ENCODE measurements around the gene ANO2. TPM values are rescaled to one million over a fixed set of nuclear protein-coding genes. Genes with fewer than 3 reads are reported as not detected.
"Not testable (repeated sequence)": the region's sequence is repeated elsewhere in the genome, so short reads cannot be mapped to it uniquely, and the experiment has no call there.

Gene ANO2
- total RNA-seq, 1 donor from 2014 or later = 16.0 TPM

DNA sequence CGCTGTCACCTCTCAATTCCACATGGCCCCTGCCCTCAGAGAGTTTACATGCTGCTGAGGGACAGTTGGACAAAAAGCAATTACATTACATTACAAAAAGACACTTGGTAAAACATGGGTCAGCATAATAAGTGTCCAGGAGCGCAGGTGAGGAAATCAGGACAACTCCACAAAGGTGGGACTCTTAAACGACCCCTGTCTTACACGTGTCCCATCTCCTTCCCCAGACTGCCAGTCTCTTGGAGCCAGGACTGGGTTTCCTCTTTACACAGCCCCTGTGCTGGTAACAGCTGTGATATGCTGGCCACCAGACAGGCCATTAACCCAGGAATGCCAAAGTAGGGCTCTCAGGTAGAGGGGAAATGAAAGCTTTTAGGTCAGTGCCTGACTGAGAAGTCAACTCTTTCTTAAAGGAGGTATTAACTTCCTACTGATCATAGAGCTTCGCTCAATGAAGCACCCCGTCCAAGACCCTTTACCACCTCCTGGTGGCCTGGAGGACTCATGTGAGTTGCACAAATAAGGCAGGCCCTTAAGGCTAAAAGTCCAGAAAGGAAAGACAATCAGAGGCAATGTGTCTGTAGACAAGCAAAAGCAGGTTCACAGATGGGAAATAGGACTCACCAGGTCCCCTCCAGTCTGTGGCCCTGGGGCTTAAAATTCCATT lies 55.5 kb downstream of the ANO2 start:
- no peak for DNase-seq (ENCODE audit: low read depth in 2 of 2)

DNA sequence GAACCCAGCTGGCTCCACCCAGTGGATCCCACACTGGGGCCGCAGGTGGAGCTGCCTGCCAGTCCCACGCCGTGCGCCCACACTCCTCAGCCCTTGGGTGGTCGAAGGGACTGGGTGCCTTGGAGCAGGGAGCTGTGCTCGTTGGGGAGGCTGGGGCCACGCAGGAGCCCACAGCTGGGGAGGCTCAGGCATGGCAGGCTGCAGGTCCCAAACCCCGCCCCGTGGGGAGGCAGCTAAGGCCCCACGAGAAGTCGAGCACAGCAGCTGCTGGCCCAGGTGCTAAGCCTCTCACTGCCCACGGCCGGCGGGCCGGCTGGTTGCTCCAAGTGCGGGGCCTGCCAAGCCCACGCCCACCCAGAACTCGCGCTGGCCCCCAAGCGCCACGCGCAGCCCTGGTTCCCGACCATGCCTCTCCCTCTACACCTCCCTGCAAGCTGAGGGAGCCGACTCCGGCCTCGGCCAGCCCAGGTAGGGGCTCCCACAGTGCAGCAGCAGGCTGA lies 56.2 kb downstream of the ANO2 start:
- no peak for DNase-seq (ENCODE audit: low read depth in 2 of 2)

GRCh38 chr12:5887819-5888218 lies 57.2 kb downstream of the ANO2 start:
- DNase-seq (ENCODE audit: low read depth in 2 of 2) = not testable (repeated sequence)

DNA sequence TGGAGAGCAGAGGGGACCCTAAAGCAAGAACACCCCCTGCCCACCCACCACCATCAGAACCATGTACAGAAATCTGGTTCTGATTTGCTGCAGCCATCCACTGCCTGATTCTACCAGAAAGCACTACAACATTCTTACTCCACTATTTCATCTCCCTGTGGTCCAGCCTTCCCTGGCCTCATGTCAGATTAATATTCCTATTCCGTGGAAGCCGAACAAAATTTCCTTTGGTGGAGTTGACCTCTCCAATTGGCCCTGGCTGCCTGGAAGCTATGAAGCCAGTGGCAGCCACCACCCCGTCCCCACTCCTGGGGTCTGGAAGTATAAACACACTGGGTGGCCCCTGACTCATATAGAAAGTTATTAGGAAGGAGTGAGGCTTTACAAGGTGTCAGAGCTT lies 60.2 kb downstream of the ANO2 start:
- no peak for DNase-seq (ENCODE audit: low read depth in 2 of 2)

DNA sequence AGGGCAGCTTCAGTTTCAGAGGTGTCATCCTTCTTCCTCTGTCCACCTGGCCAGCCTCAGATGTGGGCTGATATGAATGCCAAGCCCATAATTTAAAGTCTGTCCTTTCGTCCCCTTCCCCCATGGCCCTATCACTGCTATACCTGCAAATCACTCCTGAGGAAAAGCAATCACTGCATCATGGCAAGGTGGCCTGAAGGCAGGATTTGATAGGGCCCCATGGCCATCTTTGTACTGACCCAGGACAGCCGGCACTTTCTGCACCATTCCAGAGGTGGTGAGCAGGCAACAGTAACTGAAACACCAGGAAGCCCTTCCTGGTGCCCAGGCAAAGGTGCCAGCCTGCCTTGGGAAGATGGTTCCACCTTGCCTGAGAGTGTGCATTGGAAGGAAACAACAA lies 60.8 kb downstream of the ANO2 start:
- no peak for DNase-seq (ENCODE audit: low read depth in 2 of 2)

DNA sequence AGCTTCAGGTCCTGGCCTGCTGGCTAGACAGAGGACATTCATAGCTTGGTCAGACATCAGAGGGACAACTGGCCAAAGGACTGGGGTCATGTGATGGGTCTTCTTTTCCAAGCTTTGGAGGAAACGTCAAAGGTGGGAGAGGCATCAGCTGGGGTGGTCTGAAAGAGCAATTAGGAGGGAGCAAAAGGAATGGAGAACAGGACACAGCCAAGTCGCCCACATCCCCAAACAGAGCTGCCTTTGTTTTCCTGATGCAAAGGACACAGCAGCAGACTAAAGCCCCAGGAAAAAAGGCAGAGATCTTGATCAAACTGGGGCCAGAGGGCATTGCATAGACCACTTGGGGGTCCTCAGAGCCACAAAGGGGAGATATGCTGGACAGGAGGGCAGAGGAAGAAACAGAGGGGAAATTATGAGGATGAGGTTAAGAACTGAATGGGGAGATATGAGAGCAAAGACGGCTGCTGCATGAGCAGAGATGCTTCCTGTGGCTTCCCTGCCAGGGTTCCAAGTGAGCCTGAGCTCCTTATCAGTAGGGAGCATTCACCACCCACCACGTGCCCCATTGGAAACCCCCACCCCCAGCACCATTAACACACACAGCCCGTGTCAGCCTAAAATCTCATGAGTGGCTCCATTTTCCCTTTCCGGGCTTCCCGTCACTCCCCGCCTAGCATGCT lies 62.4 kb downstream of the ANO2 start:
- no peak for DNase-seq (ENCODE audit: low read depth in 2 of 2)

- DNase-seq (ENCODE audit: low read depth in 2 of 2) = peak in 1 of 2 donors; percentile 23
Measured at GRCh38 chr12:5881666-5882065, 63.4 kb downstream of the ANO2 start.

- no peak for DNase-seq (ENCODE audit: low read depth in 2 of 2)
Measured at GRCh38 chr12:5881101-5881606, 63.9 kb downstream of the ANO2 start.

DNA sequence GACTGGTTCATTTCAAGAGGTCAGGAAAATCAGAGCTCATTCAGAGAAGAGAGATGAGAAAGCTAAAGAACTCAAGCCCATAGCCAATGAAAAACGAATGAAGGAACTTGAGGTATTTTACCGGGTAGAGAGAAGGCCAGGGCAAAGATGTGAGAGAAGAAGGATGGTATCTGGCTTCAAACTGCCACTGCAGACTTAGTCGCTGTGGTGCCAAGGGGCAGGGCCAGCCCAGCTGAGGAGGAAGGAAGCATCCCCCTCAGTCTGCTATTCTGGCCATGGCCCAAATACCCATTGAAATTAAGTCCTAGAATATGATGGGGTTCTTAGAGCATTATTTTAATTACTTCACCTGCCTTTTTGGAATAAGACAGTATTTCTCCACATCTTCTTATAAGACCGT lies 69.2 kb downstream of the ANO2 start:
- no peak for DNase-seq (ENCODE audit: low read depth in 2 of 2)

DNA sequence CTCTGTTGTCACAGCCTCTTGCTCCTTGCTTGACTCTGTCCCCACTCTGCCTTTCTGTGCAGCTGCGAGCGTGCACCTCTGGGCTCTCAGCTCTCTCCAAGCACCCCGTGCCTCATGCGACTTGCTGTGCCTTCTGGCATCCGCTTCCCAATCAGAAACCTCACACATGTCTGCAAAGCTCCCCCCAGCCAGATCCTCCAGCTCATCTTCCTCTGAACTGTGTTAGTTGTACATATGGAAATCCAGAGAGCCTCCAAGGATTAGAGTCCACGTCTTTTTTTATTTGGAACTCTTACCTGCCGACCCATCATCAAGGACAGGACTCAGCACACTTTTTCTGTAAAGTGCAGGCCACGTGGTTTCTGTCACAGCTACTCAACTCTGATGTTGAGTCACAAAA lies 70.5 kb downstream of the ANO2 start:
- DNase-seq (ENCODE audit: low read depth in 2 of 2) = no peak

GRCh38 chr12:5873281-5873919 lies 71.7 kb downstream of the ANO2 start:
- DNase-seq (ENCODE audit: low read depth in 2 of 2) = no peak

DNA sequence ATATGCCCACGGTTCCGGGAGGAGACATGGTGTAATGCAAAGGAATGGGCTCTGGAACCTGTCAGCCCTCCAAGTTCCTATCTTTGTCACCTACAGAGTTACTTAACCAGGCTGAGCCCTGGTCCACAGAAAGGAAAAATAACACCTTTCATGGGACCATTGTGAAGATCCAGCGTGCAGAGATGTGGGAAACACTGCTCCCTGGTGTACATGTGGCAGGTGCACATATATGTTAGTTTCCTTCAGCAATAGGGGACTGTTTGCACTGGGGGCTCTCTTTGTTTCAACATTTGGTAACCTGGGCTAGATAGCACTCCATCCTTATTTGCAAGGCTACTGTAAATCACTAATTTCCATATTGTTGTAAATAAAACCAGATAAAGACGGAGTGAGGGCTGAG lies 72.3 kb downstream of the ANO2 start:
- peak in 1 of 2 donors; percentile 16 for DNase-seq (ENCODE audit: low read depth in 2 of 2)

DNA sequence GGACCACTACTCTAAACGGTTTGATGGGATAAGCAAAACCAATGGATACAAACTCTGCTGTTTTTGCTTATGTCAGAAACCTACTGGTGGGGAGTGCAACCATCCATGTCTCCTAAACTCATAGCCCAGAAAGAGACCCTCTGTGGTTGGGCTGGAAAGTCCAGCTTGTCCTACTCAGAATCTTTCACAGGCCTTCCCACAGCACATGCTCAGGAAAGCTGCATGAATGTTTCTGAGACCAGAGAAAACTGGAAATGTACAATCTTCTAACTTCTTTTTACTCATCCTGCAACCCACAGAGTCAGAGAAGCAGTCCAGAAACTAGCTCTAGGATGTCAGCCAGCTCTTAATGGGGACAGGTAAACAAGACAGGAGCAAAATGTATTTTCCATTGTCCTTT lies 73.3 kb downstream of the ANO2 start:
- DNase-seq (ENCODE audit: low read depth in 2 of 2) = no peak

DNA sequence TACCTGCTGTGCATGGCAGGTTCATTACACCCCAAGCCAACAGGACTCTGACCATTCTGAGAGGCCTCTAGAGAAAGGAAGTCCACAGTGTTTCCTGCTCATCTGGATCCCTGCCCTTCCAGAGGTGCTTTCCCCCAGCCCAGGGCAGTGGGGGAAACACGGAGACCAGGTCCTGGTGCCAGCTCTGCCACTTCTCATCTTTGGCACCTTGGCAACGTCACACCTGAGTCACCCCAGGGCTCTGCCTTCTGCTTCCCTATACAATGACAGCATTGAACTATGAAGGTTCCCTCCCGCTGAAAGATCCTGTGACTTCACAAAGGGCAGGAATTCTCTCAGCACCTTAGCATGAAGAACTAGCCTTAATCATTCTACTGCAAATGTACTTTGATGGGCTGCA lies 74.9 kb downstream of the ANO2 start:
- peak in 1 of 2 donors; percentile 28 for DNase-seq (ENCODE audit: low read depth in 2 of 2)

GRCh38 chr12:5868625-5869295 lies 76.3 kb downstream of the ANO2 start:
- DNase-seq (ENCODE audit: low read depth in 2 of 2) = peak; percentile 71 to 94

DNA sequence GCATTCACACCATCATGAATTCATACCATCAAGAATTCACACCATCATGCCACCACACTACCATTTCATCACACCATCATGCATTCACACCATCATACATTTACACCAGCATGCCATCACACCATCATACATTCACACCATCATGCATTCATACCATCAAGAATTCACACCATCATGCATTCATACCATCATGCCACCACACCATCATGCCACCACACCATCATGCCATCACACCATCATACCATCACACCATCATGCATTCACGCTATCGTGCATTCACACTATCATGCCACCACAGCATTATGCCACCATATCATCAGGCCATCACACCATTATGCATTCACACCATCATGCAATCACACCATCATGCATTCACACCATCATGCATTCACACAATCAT lies 79.7 kb downstream of the ANO2 start:
- DNase-seq (ENCODE audit: low read depth in 2 of 2) = no peak

- no peak for DNase-seq (ENCODE audit: low read depth in 2 of 2)
Measured at GRCh38 chr12:5864972-5865371, 80.1 kb downstream of the ANO2 start.

GRCh38 chr12:5864301-5864700 lies 80.8 kb downstream of the ANO2 start:
- DNase-seq (ENCODE audit: low read depth in 2 of 2) = no peak

DNA sequence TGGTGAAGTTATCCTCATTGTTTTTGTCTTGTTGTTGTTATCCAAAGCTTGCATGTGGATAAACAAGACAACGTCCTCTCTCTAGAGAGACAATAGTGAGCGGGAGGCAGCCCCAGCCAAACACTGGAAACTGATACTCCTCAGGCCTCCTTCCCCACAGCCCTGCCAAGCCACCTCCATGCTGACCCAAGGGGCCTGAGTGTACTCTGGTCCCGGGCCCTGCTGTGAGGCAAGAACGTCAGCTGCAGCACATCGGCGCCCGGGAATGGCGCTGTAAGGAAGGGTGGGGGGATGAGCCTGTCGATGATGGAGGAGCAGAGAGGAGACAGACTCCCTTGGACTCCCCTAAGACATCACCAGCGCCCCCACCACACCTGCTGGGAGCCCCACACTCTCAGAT lies 83.6 kb downstream of the ANO2 start:
- no peak for DNase-seq (ENCODE audit: low read depth in 2 of 2)

DNA sequence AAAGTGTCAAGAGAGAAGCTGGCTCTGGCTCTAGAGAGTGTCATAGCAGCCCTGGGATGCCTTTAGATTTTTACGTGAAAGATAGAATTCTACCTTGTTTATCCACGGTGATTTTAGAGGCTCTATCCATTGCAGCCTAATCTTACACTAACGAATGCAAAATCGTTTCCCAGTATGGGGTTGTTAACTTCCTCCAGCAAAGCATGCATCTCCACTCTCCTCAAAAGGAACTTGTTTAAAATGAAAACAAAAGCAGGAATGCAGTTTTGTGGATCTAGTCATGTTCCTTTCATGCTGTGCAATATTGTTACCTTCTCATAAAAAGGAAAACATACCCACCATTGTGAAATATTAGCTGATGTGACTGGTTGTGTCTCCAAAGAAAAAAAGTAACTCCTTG lies 88.4 kb downstream of the ANO2 start:
- no peak for DNase-seq (ENCODE audit: low read depth in 2 of 2)

DNA sequence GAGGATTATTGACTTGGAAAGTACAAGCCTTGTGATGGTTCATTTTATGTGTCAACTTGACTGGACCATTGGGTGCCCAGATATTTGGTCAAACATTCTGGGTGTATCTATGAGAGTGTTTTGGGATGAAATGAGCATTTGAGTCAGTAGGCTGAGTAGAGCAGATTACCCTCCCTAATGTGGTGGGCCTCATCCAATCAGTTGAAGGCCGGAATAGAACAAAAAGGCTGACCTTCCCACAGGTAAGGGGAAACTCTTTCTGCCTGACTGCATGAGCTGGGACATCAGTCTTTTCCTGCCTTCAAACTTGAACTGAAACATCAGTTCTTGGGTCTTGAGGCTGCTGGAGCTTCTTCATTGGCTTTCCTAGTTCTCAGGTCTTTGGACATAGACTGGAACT lies 98.1 kb downstream of the ANO2 start:
- no peak for DNase-seq (ENCODE audit: low read depth in 2 of 2)

DNA sequence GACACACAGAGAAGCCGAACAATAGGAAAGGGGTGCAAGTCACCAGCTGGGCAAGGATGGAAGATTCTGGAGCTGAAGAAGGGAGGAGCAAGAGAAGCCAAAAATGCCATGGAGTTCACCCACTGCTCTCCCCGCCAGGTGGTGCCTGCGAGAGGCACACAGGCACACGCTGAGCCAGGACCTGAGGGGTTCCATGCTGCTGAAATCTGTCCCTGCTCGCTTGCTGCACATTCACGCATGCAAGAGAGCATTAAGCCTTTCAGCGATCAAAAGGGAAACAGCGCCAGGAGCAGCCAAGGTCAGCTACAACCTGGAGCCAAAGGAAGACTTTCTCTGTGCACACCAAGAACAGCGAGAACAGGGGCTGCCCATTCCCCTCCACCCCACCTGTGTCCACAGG lies 104.1 kb downstream of the ANO2 start:
- no peak for DNase-seq (ENCODE audit: low read depth in 2 of 2)
